Daoy (cell line): ENCODE results near the gene CHMP2A. TPM values are rescaled to one million over a fixed set of nuclear protein-coding genes. Genes with fewer than 3 reads are reported as not detected.
"Not testable (repeated sequence)": the region's sequence is repeated elsewhere in the genome, so short reads cannot be mapped to it uniquely, and the experiment has no call there.

Source experiments
- DNase-seq: peaks from one replicate; pipeline ENCODE4 v3.0.0-alpha.2; 2015; ENCODE audit warnings: low read depth
- total RNA-seq: library from RNA; depleted of rRNA; stranded (reverse); fragments of >200 nt; shearing (Covaris generic); gene quantifications from 2 replicates; pipeline ENCODE4 v1.2.3, GENCODE V29; 2014; rRNA removed

The CHMP2A gene
- total RNA-seq: 103 and 127 TPM in 2 replicates

- peak; percentile 98 for DNase-seq
These were observed at the start of gene CHMP2A for GRCh38 chr19:58554494-58555368. Gene CHMP2A, minus strand, starts transcription at chr19:58555105. Its CDS starts 893 bp downstream, at chr19:58554212.

GRCh38 chr19:58586133-58586765 is 31.3 kb upstream of the CHMP2A start:
- DNase-seq: no peak

GRCh38 chr19:58585442-58586132 is 30.7 kb upstream of the CHMP2A start:
- DNase-seq: no peak

DNA sequence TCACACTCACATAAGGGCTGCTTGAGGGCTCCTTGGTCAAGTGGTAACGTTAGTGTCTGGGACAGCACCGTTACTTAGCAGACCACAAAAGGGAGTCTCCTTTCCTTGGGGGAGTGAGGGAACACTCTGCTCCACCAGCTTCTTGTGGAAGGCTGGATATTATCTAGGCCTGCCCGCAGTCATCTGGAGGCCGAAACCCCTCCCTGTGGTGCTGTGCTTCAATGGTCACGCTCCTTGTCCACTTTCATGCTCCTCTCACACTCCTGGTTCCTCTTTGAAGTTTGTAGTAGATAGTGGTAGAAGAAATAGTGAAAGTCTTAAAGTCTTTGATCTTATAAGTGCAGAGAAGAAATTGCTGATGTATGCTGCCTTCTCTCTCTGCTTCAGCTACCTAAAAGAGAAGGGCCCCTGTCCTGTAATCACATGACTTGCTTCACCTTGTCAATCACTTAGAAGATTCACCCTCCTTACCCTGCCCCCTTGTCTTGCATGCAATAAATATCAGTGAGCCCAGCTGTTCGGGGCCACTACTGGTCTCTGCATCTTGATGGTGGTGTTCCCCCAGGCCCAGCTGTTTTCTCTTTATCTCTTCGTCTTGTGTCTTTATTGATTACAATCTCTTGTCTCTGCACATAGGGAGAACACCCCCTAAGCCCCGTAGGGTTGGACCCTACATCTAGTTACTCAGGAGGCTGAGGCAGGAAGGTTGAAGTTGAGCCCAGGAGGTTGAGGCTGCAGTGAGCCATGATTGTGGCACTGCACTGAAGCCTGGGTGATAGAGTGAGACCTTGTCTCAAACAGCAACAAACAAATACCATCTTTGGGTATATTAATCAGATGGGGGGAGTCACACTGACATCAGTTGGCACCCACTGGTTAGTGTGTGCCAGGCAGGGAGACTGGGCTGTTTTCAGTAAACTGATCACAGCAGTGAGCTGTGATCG is 29.9 kb upstream of the CHMP2A start:
- DNase-seq: no peak

DNA sequence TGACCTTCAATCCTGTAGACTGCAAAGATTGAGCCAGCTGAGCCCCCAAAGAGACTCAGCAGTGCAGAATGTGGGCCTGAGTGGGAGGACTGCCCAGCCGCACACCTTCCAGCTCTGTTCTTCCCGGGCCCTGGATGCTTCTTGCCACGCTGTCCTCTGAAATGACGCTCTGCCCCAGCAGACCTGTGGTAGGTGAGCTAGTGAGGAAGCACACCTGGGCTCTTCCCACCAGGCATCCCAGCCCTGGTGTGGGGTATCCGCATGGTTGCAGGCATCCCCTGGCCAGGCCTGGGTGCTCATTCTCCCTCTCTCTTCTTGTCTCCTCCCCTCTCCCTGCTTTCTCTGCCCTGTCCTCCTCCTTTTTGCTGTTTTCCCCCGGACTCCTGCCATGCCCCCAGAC is 28.1 kb upstream of the CHMP2A start:
- no peak for DNase-seq

GRCh38 chr19:58581227-58582141 is 26.6 kb upstream of the CHMP2A start:
- peak; percentile 67 for DNase-seq

- no peak for DNase-seq
These were observed 24.7 kb upstream of the CHMP2A start for GRCh38 chr19:58579473-58580142.

GRCh38 chr19:58578012-58578925 is 23.4 kb upstream of the CHMP2A start:
- DNase-seq: no peak

- not testable (repeated sequence) for DNase-seq
These were observed 22.7 kb upstream of the CHMP2A start for GRCh38 chr19:58577581-58577980.

DNA sequence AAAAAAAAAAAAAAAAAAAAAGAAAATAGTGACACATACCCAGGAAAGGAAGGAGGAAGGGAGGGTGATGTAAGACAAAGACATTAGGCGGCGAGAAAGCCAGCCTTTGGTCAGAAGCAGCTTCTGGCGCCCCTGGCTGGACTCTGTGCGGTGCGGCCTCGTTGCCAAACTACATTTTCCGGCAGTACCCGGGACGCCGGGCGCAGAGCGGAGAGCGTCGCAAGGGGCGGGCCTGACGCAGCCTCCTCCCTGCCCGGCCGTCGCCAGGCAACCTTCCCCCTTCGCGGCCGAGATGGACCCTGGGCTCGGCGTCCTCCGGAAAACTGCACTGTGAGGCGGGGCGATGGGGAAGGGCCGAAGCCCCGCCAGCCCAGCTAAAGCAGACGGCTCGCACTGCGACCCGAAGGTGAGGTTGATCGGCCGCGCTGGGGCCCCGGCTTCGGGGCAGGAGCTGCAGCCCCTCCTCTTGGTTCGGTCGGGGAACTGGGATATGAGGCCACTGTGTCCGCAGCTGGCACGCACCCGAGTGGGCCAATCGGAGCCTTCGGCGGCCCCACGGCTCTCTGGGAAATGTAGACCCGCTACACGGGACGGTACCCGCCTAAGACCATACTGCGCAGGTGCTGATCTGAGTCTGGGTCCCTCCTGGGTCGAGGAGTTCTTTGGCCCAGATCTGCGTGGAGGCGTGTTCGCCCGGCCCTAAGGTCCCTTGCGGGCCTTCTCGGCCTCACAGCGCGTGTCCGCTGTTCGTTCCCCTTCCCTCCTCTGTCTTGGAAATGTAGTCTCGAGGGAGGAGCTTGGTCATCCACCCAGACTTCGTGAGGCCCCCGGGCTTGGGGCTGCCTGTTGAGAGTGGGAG is 20.5 kb upstream of the CHMP2A start:
- DNase-seq: peak; percentile 96

DNA sequence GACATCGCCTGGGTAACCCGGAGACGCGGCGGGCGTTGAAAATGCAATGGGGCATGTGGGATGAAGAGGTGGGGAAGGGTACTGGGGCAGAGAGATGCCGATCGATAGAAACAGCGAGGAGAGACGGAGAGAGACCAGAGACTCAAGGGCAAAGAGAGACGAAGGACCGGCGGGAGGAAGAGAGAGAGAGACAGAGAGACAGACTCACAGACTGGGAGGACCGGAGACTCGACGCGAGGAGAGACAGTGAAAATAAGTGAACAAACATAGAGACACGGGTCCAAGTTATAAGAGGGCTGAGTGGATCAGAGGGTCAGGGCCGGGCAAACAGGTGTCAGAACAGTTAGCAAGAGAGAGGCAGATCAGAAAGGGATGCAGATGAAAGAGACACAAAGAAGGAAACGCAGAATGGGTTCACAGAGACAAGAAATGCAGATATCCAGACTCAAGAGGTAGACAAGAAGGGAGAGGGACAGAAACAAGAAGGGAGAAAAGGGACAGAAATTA is 18.8 kb upstream of the CHMP2A start:
- no peak for DNase-seq

GRCh38 chr19:58572818-58573657 is 18.1 kb upstream of the CHMP2A start, which contains the start of gene MZF1:
Gene MZF1, minus strand, starts transcription at chr19:58573335. Its CDS starts 1,946 bp downstream, at chr19:58571389.
- DNase-seq: peak; percentile 100

GRCh38 chr19:58572026-58572817 is 17.3 kb upstream of the CHMP2A start:
- DNase-seq: no peak

DNA sequence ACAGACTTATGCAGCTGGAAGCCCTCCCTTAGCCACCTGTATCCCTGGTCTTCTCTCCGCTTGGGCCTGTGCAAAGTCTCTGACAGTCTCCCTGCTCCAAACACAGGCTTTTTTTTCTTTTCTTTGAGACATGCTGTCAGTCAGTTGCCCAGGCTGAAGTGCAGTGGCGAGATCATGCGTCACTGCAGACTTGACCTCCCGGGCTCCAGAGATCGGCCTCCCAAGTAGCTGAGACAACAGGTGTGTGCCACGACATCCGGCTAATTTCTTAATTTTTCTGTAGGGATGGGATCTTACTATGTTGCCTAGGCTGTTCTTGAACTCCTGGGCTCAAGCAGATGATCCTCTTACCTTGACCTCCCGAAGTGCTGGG is 16.7 kb upstream of the CHMP2A start:
- no peak for DNase-seq

DNA sequence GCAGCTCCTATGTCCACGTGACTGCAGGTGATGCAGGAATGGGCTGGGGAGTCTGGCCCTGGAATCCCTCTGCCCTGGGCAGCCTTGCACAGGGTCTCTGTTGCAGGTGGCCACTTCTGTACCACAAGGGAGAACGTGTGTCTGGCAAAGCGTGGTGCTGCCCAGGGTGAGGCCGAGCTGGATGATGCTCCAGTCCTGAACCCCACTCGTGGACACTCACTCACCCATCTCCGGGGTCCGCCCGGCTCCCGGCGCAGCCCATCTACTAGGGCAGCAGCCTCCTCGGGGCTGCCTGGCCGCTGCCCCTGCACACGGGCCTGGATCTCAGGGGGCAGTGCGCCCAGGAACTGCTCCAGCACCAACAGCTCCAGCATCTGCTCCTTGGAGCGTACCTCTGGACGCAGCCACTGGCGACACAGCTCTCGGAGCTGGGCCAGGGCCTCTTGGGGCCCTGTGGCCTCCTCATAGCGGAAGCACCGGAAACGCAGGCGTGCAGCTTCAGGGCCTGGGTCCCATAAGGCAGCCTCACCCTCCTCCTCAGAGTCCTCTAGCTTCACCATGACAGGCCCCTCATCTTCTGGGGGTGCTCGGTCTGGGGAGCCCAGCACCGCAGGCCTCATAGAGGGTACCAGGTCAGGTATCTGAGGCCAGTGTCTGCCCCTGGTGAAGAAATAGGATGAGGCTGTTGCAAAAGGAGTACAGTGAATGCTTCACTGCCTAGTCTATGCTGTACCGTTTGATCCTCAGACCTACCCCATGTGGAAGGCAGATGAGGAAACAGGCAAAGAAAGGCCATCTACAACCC is 16.1 kb upstream of the CHMP2A start:
- no peak for DNase-seq
